Esophagus squamous epithelium (tissue), 4 donors: Measurements from ENCODE around the gene EFCAB12.

Source experiments
- POLR2A ChIP-seq, 4 donors: fragments of 450-650 bp; IDR thresholded peaks; one replicate each; pipeline ENCODE4 v1.6.1; 2017; ENCODE audit warnings: antibody characterized with exemption in 4 of 4, mild to moderate bottlenecking in 4 of 4, moderate library complexity in 3 of 4
- TF ChIP-seq, protein P1 (sequence below), 6 experiments: fragments of 450-650 bp in 4 of 6; fragments of 200-600 bp in 2 of 6; sonication (generic) in 2 of 6; IDR thresholded peaks; one replicate each; pipeline ENCODE4 v1.5.1; 2016 to 2019; ENCODE audit warnings: antibody characterized with exemption in 6 of 6, mild to moderate bottlenecking in 4 of 6, moderate library complexity in 4 of 6

GRCh38 chr3:129433565-129433964, 5.1 kb upstream of the EFCAB12 start:
- TF ChIP-seq, protein P1, sequence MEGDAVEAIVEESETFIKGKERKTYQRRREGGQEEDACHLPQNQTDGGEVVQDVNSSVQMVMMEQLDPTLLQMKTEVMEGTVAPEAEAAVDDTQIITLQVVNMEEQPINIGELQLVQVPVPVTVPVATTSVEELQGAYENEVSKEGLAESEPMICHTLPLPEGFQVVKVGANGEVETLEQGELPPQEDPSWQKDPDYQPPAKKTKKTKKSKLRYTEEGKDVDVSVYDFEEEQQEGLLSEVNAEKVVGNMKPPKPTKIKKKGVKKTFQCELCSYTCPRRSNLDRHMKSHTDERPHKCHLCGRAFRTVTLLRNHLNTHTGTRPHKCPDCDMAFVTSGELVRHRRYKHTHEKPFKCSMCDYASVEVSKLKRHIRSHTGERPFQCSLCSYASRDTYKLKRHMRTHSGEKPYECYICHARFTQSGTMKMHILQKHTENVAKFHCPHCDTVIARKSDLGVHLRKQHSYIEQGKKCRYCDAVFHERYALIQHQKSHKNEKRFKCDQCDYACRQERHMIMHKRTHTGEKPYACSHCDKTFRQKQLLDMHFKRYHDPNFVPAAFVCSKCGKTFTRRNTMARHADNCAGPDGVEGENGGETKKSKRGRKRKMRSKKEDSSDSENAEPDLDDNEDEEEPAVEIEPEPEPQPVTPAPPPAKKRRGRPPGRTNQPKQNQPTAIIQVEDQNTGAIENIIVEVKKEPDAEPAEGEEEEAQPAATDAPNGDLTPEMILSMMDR (IDR thresholded peaks at IDR 0.05) = no peak
- TF ChIP-seq POLR2A (IDR thresholded peaks at IDR 0.05) = no peak
